HAP-1 (cell line): Measurements from ENCODE around the gene OR2A42.
"Not testable (repeated sequence)": the region's sequence is repeated elsewhere in the genome, so short reads cannot be mapped to it uniquely, and the experiment has no call there.

Source experiments
- DNase-seq, 2 experiments: peaks; one replicate each; pipeline ENCODE4 v3.0.0-alpha.2; 2016 to 2020; ENCODE audit warnings: low spot score in 2 of 2
- H3K27me3 ChIP-seq: fragments of 250-450 bp; sonication (Bioruptor Pico); 2 replicates; pipeline ENCODE4 v1.5.1; 2020; ENCODE audit warnings: low read depth, mild to moderate bottlenecking, moderate library complexity
- H3K36me3 ChIP-seq: fragments of 250-450 bp; sonication (Bioruptor Pico); replicated peaks from 2 replicates; pipeline ENCODE4 v1.5.1; 2020; ENCODE audit warnings: mild to moderate bottlenecking
- H3K4me1 ChIP-seq: fragments of 250-450 bp; sonication (Bioruptor Pico); 2 replicates; pipeline ENCODE4 v1.5.1; 2020; ENCODE audit warnings: mild to moderate bottlenecking
- H3K4me3 ChIP-seq: fragments of 250-450 bp; sonication (Bioruptor Pico); 2 replicates; pipeline ENCODE4 v1.5.1; 2020; ENCODE audit warnings: mild to moderate bottlenecking, moderate library complexity
- H3K9me3 ChIP-seq: fragments of 250-450 bp; sonication (Bioruptor Pico); 2 replicates; pipeline ENCODE4 v1.5.1; 2020; ENCODE audit warnings: mild to moderate bottlenecking, moderate library complexity
- in situ Hi-C: fragments of 300-500 bp; cut with MboI; formaldehyde crosslinking; loops from 3 replicates; pipeline ENCODE4 v1.14.3; 2020; ENCODE audit warnings: low sequenced_read_pairs, inconsistent platforms, mixed read lengths

The OR2A42 gene

DNA sequence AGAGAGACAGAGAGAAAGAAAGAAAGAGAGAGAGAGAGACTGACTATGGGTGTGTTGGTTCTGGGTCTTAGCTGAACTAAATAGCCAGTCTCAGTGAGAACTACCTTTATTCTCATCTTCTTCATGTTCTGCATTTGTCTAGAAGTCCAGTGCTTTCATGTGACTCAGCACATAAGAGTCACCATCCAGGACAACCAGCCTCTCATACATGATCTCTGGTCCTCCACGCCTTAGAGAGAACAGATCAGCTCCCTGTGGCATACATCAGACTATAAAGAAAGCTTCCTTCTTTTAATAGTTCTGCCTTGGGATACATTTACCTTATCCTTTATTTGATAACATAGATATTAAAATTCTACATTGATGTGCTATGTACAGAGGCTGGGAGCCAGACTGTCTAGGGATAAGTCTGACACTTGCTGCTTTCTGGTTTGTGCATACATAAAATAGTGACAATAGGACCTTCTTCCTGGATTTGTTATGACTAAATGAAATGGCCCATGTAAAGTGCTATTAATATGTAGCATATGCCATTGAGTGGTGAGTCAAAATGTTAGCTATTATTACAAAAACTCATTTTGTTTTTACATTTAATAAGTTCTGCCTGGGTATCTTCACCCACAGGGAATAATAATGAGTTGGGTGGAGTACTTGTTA lies 8.4 kb upstream of the OR2A42 start:
- in situ Hi-C loops, H3K4me3 ChIP-seq, DNase-seq: not testable (repeated sequence)

DNA sequence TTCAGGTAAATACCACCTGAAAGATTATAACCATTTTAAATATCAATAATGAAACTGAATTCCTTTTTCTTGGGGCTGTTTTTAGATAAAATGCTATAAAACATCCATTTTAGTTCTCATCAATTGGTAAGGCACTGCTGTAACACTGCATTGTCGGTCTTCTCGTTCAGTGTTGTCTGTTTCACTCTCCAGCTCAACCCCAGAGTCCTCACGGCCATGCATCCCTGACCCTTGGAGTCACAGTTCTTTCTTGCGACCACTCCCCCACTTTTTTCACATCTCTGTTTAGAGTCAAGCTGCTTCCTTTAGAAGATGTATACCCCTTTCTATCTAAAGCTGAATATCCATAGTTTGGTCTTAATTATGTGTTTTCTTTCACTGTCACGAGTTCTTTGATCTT lies 7.6 kb upstream of the OR2A42 start:
- in situ Hi-C loops, H3K4me1 ChIP-seq: not testable (repeated sequence)

More for the DNA sequence above, 8.4 kb upstream of the OR2A42 start:
- not testable (repeated sequence) for H3K4me1 ChIP-seq, H3K27me3 ChIP-seq, H3K36me3 ChIP-seq, H3K9me3 ChIP-seq

DNA sequence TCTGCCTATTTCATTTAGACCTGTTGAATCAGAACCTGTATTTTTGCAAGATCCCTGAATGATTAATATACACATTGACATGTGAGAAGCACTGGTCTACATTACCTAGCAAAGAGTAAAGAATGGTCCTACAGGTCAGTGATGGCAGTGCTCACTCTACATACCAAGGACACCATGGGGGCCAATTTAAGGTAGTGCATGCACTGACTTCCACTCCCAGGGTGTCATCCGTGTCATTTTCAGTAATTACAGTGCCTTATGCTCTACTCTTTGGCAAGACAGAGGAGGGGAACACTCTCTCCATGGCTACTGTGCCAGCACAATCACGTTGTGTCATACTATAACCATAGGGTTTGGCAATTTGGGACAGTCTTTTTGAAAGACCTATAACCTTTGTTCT lies 6.0 kb upstream of the OR2A42 start:
- H3K36me3 ChIP-seq, in situ Hi-C loops: not testable (repeated sequence)

More for the DNA sequence above, 7.6 kb upstream of the OR2A42 start:
- H3K36me3 ChIP-seq, H3K27me3 ChIP-seq, H3K4me3 ChIP-seq, DNase-seq, H3K9me3 ChIP-seq: not testable (repeated sequence)

GRCh38 chr7:144238530-144239082 lies 799 bp downstream of the OR2A42 start:
- H3K4me1 ChIP-seq, DNase-seq, H3K4me3 ChIP-seq, H3K27me3 ChIP-seq, H3K36me3 ChIP-seq, in situ Hi-C loops, H3K9me3 ChIP-seq: not testable (repeated sequence)

More for the DNA sequence above, 6.0 kb upstream of the OR2A42 start:
- not testable (repeated sequence) for H3K27me3 ChIP-seq, H3K4me1 ChIP-seq, DNase-seq, H3K4me3 ChIP-seq, H3K9me3 ChIP-seq

DNA sequence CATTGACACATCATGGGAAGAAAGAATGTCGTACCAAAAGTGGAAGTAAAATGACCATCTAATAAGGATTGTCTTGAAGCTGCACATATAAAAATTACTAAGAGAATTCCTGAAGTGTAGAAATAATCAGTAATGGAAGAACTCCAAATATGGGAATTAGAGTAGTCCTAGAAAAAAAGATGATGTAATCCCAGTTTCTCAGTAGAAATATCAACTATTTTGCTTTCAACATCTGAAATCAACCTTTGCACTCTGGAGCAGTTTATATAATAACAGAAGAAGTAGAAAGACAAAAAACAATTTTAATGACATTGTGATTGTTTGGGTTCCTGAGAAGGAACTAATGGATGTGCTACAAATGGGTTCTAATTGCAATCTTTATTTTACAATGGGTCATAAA lies 6.4 kb downstream of the OR2A42 start:
- H3K9me3 ChIP-seq, H3K36me3 ChIP-seq, DNase-seq, H3K4me1 ChIP-seq, H3K4me3 ChIP-seq, in situ Hi-C loops, H3K27me3 ChIP-seq: not testable (repeated sequence)

DNA sequence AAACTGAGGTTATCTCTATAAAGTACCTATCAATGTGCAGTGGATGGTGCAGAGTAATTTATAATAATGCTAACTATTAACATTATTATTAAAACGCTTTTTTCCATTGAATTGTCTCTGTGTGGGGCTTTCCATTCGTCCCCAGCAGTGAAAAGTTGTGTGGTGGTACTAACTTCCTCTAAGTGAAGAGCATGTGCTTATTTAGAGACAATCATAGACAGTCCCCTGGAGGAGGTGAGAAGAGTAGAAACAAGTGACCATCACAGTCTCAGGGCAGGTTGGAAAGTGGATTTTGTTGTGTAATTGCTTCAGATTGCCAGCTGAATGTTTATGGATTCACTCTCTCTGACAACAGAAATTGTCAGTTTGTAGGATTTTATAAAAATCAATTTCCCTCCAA lies 8.4 kb downstream of the OR2A42 start:
- H3K27me3 ChIP-seq, H3K36me3 ChIP-seq, DNase-seq, H3K4me3 ChIP-seq, H3K4me1 ChIP-seq, in situ Hi-C loops, H3K9me3 ChIP-seq: not testable (repeated sequence)

GRCh38 chr7:144228810-144229209 lies 10.6 kb downstream of the OR2A42 start:
- DNase-seq, H3K27me3 ChIP-seq, H3K4me3 ChIP-seq, H3K9me3 ChIP-seq, H3K4me1 ChIP-seq, H3K36me3 ChIP-seq, in situ Hi-C loops: not testable (repeated sequence)

DNA sequence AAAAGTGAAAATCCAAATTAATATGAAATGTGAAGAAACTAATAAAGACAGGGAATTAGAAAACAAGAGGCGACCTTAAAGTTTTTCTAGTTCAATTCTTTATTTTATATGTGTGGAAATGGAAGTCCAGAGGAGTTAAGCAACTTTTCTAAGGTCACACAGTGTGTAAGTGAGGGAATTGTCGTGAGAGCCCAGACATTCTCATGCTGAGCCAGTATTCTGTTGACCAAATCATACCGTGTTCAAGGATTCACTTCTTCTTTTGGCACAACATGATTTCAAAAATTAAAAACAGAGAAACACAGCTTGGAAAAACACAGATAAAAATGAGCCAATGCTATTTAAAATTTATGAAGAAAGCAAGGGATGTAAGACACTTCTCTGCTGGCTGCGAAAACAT lies 12.5 kb downstream of the OR2A42 start:
- in situ Hi-C loops, H3K4me1 ChIP-seq, H3K27me3 ChIP-seq, H3K4me3 ChIP-seq, H3K36me3 ChIP-seq, DNase-seq, H3K9me3 ChIP-seq: not testable (repeated sequence)

DNA sequence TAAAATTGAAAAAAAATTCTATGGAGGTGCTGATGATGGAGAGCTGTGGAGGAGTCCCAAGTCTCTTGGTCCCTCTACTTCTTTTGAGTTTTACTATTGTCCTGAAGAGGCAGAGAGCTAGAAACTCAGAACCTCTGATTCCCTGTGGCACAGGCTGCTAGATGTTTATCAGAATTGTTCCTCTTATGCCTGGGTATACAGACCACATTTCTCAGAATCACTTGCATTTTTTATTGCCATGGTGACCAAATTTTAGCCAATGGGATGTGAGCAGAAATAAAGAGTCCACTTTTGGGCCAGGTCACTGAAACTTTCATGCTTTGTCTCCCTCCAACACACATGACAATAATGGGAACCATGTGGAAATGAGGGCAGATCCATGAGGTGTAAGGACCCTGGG lies 15.7 kb downstream of the OR2A42 start:
- H3K4me1 ChIP-seq, in situ Hi-C loops, DNase-seq, H3K36me3 ChIP-seq, H3K9me3 ChIP-seq, H3K27me3 ChIP-seq, H3K4me3 ChIP-seq: not testable (repeated sequence)

DNA sequence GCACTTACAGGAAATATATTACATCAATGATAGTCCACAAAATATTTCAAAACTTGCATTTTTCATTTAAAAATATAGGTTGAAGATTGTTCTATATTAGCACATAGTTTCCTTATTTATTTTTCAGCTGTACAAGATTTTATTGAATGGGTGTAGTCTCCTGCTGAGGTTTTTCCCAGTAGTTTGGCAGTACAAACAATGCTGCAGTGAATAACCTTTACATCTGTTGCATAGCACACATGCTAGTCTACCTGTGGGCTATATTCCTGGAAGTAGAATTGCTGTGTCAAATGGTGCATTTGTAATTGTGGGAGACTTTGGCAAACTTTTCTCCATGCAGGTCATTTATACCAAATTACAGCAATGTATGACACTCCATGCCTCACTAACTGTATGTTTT lies 18.9 kb downstream of the OR2A42 start:
- H3K4me1 ChIP-seq, DNase-seq, in situ Hi-C loops: not testable (repeated sequence)

GRCh38 chr7:144219149-144219548 lies 20.3 kb downstream of the OR2A42 start:
- H3K4me3 ChIP-seq, H3K9me3 ChIP-seq, in situ Hi-C loops, DNase-seq, H3K36me3 ChIP-seq, H3K4me1 ChIP-seq, H3K27me3 ChIP-seq: not testable (repeated sequence)

More for the DNA sequence above, 18.9 kb downstream of the OR2A42 start:
- H3K27me3 ChIP-seq, H3K4me3 ChIP-seq, H3K9me3 ChIP-seq, H3K36me3 ChIP-seq: not testable (repeated sequence)

DNA sequence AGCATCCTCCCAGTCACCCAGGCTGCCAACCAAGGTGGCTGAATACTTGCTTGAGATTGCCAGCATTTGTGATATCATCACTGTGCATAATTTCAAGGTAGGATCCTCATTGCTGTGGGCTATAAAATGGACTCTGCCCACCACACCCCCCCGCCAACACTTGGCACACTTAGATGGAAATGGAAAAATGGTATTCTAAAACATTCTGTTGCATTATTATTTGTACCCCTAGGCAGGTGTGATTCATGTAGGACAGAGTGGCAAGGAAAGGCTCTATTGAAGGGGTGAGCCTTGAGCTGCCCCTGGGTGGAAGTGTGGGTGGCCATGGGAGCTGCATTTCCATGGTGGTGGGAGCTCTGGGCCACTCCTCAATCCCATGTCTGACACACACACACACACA lies 20.8 kb downstream of the OR2A42 start:
- in situ Hi-C loops, DNase-seq, H3K9me3 ChIP-seq, H3K4me3 ChIP-seq, H3K27me3 ChIP-seq, H3K36me3 ChIP-seq, H3K4me1 ChIP-seq: not testable (repeated sequence)

DNA sequence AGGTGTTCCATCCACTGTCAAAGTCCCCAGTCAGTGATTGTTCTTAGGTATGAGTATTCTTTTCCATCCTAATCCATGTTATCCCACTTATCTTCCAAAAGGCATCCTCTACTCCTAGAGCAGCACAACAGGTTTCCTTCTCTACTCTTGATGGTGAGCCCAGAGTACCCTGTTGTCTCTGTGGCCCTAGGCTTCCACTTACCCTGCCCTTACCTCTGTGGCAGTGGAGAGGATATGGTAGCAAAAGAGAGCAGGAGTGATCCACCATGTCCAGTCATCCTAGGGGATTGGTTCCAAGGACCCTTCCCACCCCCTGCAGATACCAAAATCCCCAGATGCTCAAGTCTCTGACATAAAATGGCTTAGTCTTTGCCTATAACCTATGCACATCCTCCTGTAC lies 22.2 kb downstream of the OR2A42 start:
- H3K4me1 ChIP-seq, H3K4me3 ChIP-seq, DNase-seq, H3K36me3 ChIP-seq, H3K9me3 ChIP-seq, in situ Hi-C loops, H3K27me3 ChIP-seq: not testable (repeated sequence)

DNA sequence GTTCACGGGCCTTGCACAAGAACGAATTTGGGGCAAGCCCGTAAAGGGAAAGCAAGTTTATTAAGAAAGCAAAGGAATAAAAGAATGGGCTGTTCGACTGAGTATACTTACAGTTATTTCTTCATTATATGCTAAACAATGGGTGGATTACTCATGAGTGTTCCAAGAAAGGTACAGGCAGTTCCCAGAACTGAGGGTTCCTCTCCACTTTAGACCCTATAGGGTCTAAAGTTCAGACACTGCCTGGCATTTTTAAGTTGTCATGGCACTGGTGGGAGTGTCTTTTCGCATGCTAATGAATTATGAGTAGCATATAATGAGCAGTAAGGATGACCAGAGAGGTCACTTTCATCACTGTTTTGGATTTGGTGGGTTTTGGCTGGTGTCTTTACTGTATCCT lies 34.1 kb downstream of the OR2A42 start:
- DNase-seq, H3K4me3 ChIP-seq, H3K9me3 ChIP-seq, H3K4me1 ChIP-seq, H3K36me3 ChIP-seq, in situ Hi-C loops, H3K27me3 ChIP-seq: not testable (repeated sequence)

DNA sequence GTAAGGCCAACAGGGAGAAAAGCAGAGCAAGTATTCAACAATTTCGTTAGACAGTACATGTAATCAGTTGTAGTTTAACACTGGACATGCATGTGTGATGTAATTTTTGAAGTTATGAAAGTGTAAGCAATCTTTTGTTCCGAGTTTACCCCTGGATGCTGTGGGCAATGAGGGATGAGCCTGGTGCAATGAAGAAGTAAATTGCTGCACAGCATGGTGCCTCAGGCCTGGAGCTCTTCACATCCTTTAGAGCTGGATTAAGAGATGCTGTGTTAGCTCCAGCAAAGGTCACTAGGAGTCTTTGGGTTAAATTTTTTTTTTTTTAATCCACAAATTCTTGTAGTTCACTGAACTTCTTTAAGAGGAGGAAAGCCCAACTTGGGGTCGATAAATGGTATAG lies 36.3 kb downstream of the OR2A42 start:
- H3K9me3 ChIP-seq, H3K36me3 ChIP-seq, DNase-seq, H3K27me3 ChIP-seq, in situ Hi-C loops, H3K4me3 ChIP-seq, H3K4me1 ChIP-seq: not testable (repeated sequence)
